K562 (cell line): ENCODE results near the gene ETNK2. TPM values are rescaled to one million over a fixed set of nuclear protein-coding genes. Genes with fewer than 3 reads are reported as not detected.

Source experiments
- ATAC-seq: fragments of 200-7000 bp; cut with Tn5 transposase; 3 replicates; pipeline ENCODE4 v1.9.1; 2020; ENCODE audit warnings: moderate library complexity
- BruUV-seq: library from RNA; stranded (reverse); fragments of 400-500 nt; replicated peaks from 2 replicates; lab custom pipeline; 2021; lab: Mats Ljungman, UMichigan
- CTCF ChIA-PET: fragments of 300-600 bp; formaldehyde crosslinking; extraction: SDS; loops from one replicate; lab custom pipeline; 2021; ENCODE audit warnings: low intra/inter-chr PET ratio; lab: Yijun Ruan, JAX
- POLR2A ChIA-PET: fragments of 300-600, 350-650 bp; sonication (Branson Sonifier 250); formaldehyde crosslinking; extraction: SDS; loops from one replicate; lab custom pipeline; 2021; ENCODE audit warnings: antibody characterized with exemption, inconsistent platforms; lab: Yijun Ruan, JAX
- DNase-seq, 4 experiments: peaks; one replicate each; pipeline versions ENCODE4 v3.0.0 to v3.0.0-alpha.2; 2011 to 2018; ENCODE audit warnings: low spot score in 3 of 4, mixed read lengths in 3 of 4; ENCODE audit errors: extremely low read depth in 1 of 4
- FAIRE-seq: peaks from 2 replicates; lab custom pipeline; 2011; peaks lifted over from hg19 to GRCh38; lab: Jason Lieb, UNC
- H2AFZ ChIP-seq: 2 replicates; pipeline ENCODE4 v1.6.0; 2011; ENCODE audit warnings: low read depth, low read length, control low read depth, inconsistent platforms
- H3K27ac ChIP-seq: fragments of 200-600 bp; 3 replicates; pipeline ENCODE4 v1.8.0; 2011; ENCODE audit warnings: low read depth, mild to moderate bottlenecking, control low read depth, inconsistent platforms, low read length, moderate library complexity, mixed read lengths; ENCODE audit errors: extremely low read depth
- H3K27me3 ChIP-seq, 2 experiments: fragments of 300-600 bp in 1 of 2; 2 replicates in 1 of 2; 3 replicates in 1 of 2; pipeline versions ENCODE4 v1.6.0 to v1.8.0; 2011; ENCODE audit warnings: inconsistent platforms in 2 of 2, low read length in 2 of 2, mild to moderate bottlenecking in 1 of 2, mixed read lengths in 1 of 2, moderate library complexity in 1 of 2; ENCODE audit not compliant: control insufficient read depth in 2 of 2, insufficient read depth in 2 of 2
- H3K36me3 ChIP-seq: fragments of 300-600 bp; 3 replicates; pipeline ENCODE4 v1.8.0; 2011; ENCODE audit warnings: mild to moderate bottlenecking, low read length, inconsistent platforms; ENCODE audit not compliant: control insufficient read depth, insufficient read depth
- H3K4me1 ChIP-seq, 2 experiments: fragments of 200-600 bp in 1 of 2; replicated peaks in 1 of 2; 2 replicates in 1 of 2; 3 replicates in 1 of 2; pipeline versions ENCODE4 v1.5.1 to v1.8.0; 2011; ENCODE audit warnings: inconsistent platforms in 2 of 2, low read length in 2 of 2, mild to moderate bottlenecking in 1 of 2, mixed read lengths in 1 of 2, moderate library complexity in 1 of 2; ENCODE audit not compliant: control insufficient read depth in 2 of 2, insufficient read depth in 2 of 2
- H3K4me2 ChIP-seq: 2 replicates; pipeline ENCODE4 v1.6.1; 2011; ENCODE audit warnings: low read length, control low read depth, inconsistent platforms, mixed read lengths; ENCODE audit not compliant: insufficient read depth
- H3K4me3 ChIP-seq: fragments of 200-600 bp; sonication (generic), shearing (Covaris generic); 2 replicates; pipeline ENCODE4 v1.5.1; 2016; ENCODE audit warnings: control low read depth, inconsistent platforms
- H3K79me2 ChIP-seq: fragments of 200-600 bp; 3 replicates; pipeline ENCODE4 v1.8.0; 2011; ENCODE audit warnings: low read length, inconsistent platforms; ENCODE audit not compliant: control insufficient read depth, insufficient read depth
- H3K9ac ChIP-seq, 2 experiments: 2 replicates each; pipeline versions ENCODE4 v1.6.0 to v1.6.1; 2011; ENCODE audit warnings: low read depth in 2 of 2, low read length in 2 of 2, control low read depth in 1 of 2, inconsistent platforms in 1 of 2, mild to moderate bottlenecking in 1 of 2, mixed read lengths in 1 of 2; ENCODE audit not compliant: insufficient read depth in 1 of 2
- H3K9me1 ChIP-seq: one replicate; pipeline ENCODE4 v1.6.0; 2011; ENCODE audit warnings: inconsistent platforms, mild to moderate bottlenecking, low read length, moderate library complexity; ENCODE audit not compliant: control insufficient read depth, insufficient read depth
- H3K9me3 ChIP-seq: replicated peaks from 2 replicates; pipeline ENCODE4 v1.5.1; 2011; ENCODE audit warnings: low read depth, low read length, inconsistent platforms; ENCODE audit not compliant: control insufficient read depth, insufficient read depth
- H4K20me1 ChIP-seq: replicated peaks from 2 replicates; pipeline ENCODE4 v1.6.1; 2011; ENCODE audit warnings: low read length, inconsistent platforms, mixed read lengths; ENCODE audit not compliant: control insufficient read depth, insufficient read depth
- CEBPB ChIP-seq: fragments of 450-650 bp; IDR thresholded peaks from 2 replicates; pipeline ENCODE4 v1.6.1; 2016; ENCODE audit warnings: missing genetic modification characterization, missing compliant biosample characterization
- CEBPG ChIP-seq, 3 experiments: fragments of 200-800 bp in 1 of 3; sonication (Bioruptor generic) in 1 of 3; sonication (generic) in 1 of 3; formaldehyde crosslinking in 1 of 3; IDR thresholded peaks in 2 of 3; conservative IDR thresholded peaks in 1 of 3; 2 replicates each; pipeline versions ENCODE4 v1.6.1 to v1.8.0; 2016 to 2022; ENCODE audit warnings: missing compliant biosample characterization in 2 of 3, missing genetic modification characterization in 2 of 3, mild to moderate bottlenecking in 1 of 3, missing genetic modification reagents in 1 of 3
- CREM ChIP-seq: IDR thresholded peaks from 2 replicates; pipeline ENCODE4 v1.6.1; 2014; ENCODE audit warnings: antibody characterized with exemption, low read depth
- POLR2H ChIP-seq: IDR thresholded peaks from 2 replicates; pipeline ENCODE4 v1.6.1; 2016; ENCODE audit warnings: missing genetic modification characterization, low read depth, mild to moderate bottlenecking, control low read depth, missing compliant biosample characterization, moderate library complexity
- SPI1 ChIP-seq: IDR thresholded peaks from 2 replicates; pipeline ENCODE4 v1.6.1; 2011; ENCODE audit warnings: low read depth, low read length, control low read depth, borderline replicate concordance
- ZBTB11 ChIP-seq, 3 experiments: fragments of 200-800 bp in 1 of 3; fragments of 250-450 bp in 1 of 3; fragments of 450-650 bp in 1 of 3; sonication (Bioruptor Pico) in 1 of 3; sonication (Bioruptor generic) in 1 of 3; formaldehyde crosslinking in 1 of 3; IDR thresholded peaks; 2 replicates each; pipeline versions ENCODE4 v1.6.1 to v1.8.0; 2016 to 2022; ENCODE audit warnings: mild to moderate bottlenecking in 2 of 3, missing genetic modification characterization in 2 of 3, missing compliant biosample characterization in 1 of 3, moderate library complexity in 1 of 3
- WGBS: fragments of 100-300 bp; shearing (Covaris generic); methylation state at CpG from one replicate; pipeline ENCODE4 v1.1.6; 2016; ENCODE audit warnings: low coverage, mixed read lengths; ENCODE audit not compliant: insufficient coverage; ENCODE audit errors: missing lambda C conversion rate; 5-methylcytosine and 5-hydroxymethylcytosine counted together
- in situ Hi-C: fragments of 300-500 bp; cut with MboI; formaldehyde crosslinking; loops from 4 replicates; pipeline ENCODE4 v1.15.0; 2018; ENCODE audit warnings: inconsistent platforms, mixed read lengths
- intact Hi-C: fragments of 100-400 bp; cut with micrococcal nuclease; formaldehyde crosslinking; loops from 2 replicates; pipeline ENCODE4 v1.14.2; 2022
- polyA plus RNA-seq, 8 experiments: library from polyadenylated mRNA; depleted of rRNA in 4 of 8; stranded (reverse) in 5 of 8; unstranded in 3 of 8; fragments of >200 nt; fragmentation: Nextera tagmentation in 2 of 8; fragmentation: Illumina TruSeq in 1 of 8; extraction: Ambion mirVana in 2 of 8; extraction: Trizol in 1 of 8; gene quantifications; 2 replicates each; pipeline versions ENCODE4 v1.2.1 to v1.2.3, GENCODE V29; 2011 to 2014; ENCODE audit warnings: inconsistent platforms in 1 of 8, missing spikeins in 1 of 8
- total RNA-seq, 7 experiments: library from RNA; depleted of rRNA in 6 of 7; stranded (reverse); fragments of >200 nt in 6 of 7; fragmentation: Illumina TruSeq in 2 of 7; extraction: Trizol in 2 of 7; gene quantifications; 2 replicates each; pipeline versions ENCODE4 v1.2.1 to v1.2.3, GENCODE V29; 2011 to 2021; ENCODE audit warnings: low replicate concordance in 1 of 7
- TF ChIP-seq, protein P1 (sequence below): fragments of 200-800 bp; sonication (Bioruptor generic); IDR thresholded peaks from 2 replicates; pipeline ENCODE4 v1.6.1; 2017; ENCODE audit warnings: missing genetic modification characterization, missing compliant biosample characterization

The ETNK2 gene
- total and polyA plus RNA-seq, 9 of the 15 experiments (the other 6 are each of a cell fraction or from before 2014, with no cell fraction given) = 0.03 to 0.38 (median 0.13) TPM; not detected in 4

GRCh38 chr1:204190212-204191211 is 38.7 kb upstream of the ETNK2 start:
- Histone ChIP-seq H3K9me1 (no peaks in the 10 kb centered on the region), H3K9me3 (no peaks in the 10 kb centered on the region; the same call in 1 of the 2 replicates), H3K27ac (no peak overlapping the region), H3K9ac (no peak overlapping the region), H3K27me3 (peaks cover 41 to 70% of the 10 kb centered on the region in 2 experiments), H3K4me1 (peaks cover 4 to 5% of the 10 kb centered on the region in 2 experiments; a peak in 3 of 5 replicates), H3K79me2 (no peaks in the 10 kb centered on the region), H3K4me2 (no peak overlapping the region), H4K20me1 (0 out of 2 replicates have a peak, but pooled peaks cover 4% of the 10 kb centered on the region), H2AFZ (no peak overlapping the region), H3K4me3 (no peak overlapping the region), H3K36me3 (no peaks in the 10 kb centered on the region)
- WGBS = 3% methylated on average over 33 of the region's 44 CpGs
- TF ChIP-seq, protein P1, sequence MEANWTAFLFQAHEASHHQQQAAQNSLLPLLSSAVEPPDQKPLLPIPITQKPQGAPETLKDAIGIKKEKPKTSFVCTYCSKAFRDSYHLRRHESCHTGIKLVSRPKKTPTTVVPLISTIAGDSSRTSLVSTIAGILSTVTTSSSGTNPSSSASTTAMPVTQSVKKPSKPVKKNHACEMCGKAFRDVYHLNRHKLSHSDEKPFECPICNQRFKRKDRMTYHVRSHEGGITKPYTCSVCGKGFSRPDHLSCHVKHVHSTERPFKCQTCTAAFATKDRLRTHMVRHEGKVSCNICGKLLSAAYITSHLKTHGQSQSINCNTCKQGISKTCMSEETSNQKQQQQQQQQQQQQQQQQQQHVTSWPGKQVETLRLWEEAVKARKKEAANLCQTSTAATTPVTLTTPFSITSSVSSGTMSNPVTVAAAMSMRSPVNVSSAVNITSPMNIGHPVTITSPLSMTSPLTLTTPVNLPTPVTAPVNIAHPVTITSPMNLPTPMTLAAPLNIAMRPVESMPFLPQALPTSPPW (CRISPR knock-in tag) = peak; percentile 60
- peak; percentile 81 for TF ChIP-seq CEBPB (tag)
- TF ChIP-seq CEBPG (CRISPR knock-in tag; IDR thresholded peaks at IDR 0.05) = peak; percentile 87
- peak; percentile 94 to 98 for TF ChIP-seq CEBPG (tag; conservative IDR thresholded peaks at IDR 0.05 in 1 of 2, IDR thresholded peaks at IDR 0.05 in 1 of 2)
- no peak for TF ChIP-seq POLR2H (tag)
- 0 out of 6 replicates have a peak, but pooled peaks of 1 of the 3 experiments have one; percentile 16 for TF ChIP-seq ZBTB11 (CRISPR knock-in tag; IDR thresholded peaks at IDR 0.05)
- TF ChIP-seq CREM = peak; percentile 35; the same call in 1 of the 2 replicates
- no peak for TF ChIP-seq SPI1
- ATAC-seq = no peak
- intact Hi-C loops = no loop called here
- ChIA-PET CTCF (no interaction called here), POLR2A (interaction anchor here (0.7 kb wide), 3 partner anchors 11 to 220 kb away, joined by 3 read pairs; no protein-coding TSS in a partner anchor)
- FAIRE-seq = no peak
- peak in 3 of 4 experiments; percentile 14 to 32 (median 28) for DNase-seq
- in situ Hi-C loops = no loop called here
- no TSS peak for BruUV-seq
